ENCODE data around the gene SBSN. TPM values are rescaled to one million over a fixed set of nuclear protein-coding genes. Genes with fewer than 3 reads are reported as not detected.

SBSN gene
- total RNA-seq, 1 experiment from 2014 or later, result 0.15 TPM

GRCh38 chr19:35569281-35569781, 41.2 kb upstream of the SBSN start:
- no peak overlapping the region for H2BK15ac ChIP-seq (ENCODE audit: low read depth, low read length)
- peaks cover 2% of the 10 kb centered on the region for H4K20me1 ChIP-seq (ENCODE audit: control insufficient read depth, insufficient read depth, insufficient read length)
- no peak overlapping the region for H3K9ac ChIP-seq (ENCODE audit: extremely low read depth, insufficient read length, low read length)
- no peak overlapping the region for H3K18ac ChIP-seq (ENCODE audit: insufficient read length, low read depth, low read length)
- no peaks in the 10 kb centered on the region for H3K4me1 ChIP-seq (ENCODE audit: insufficient read depth, low read length)
- no peaks in the 10 kb centered on the region for H3K23me2 ChIP-seq (ENCODE audit: insufficient read length, low read depth, low read length, poor library complexity, severe bottlenecking)
- H2BK12ac ChIP-seq (ENCODE audit: insufficient read length, low read depth, low read length), result no peak overlapping the region
- no peak overlapping the region; a peak in 1 of 7 replicates for H3K27ac Mint-ChIP-seq
- no peaks in the 10 kb centered on the region for H3K27me3 ChIP-seq (ENCODE audit: insufficient read depth, low read length)
- H3T11ph ChIP-seq (ENCODE audit: low read length), result no peak overlapping the region
- no peak overlapping the region for H4K5ac ChIP-seq (ENCODE audit: insufficient read length, low read depth, low read length)
- H3K9me3 ChIP-seq (ENCODE audit: control insufficient read depth, low read depth, low read length), result no peaks in the 10 kb centered on the region
- no peak overlapping the region for H2BK5ac ChIP-seq (ENCODE audit: insufficient read length, low read length)
- no peak overlapping the region for H3K27ac ChIP-seq (ENCODE audit: insufficient read length, low read depth, low read length)
- H3K23ac ChIP-seq (ENCODE audit: insufficient read length, low read depth, low read length), result no peak overlapping the region
- H3K4me2 ChIP-seq (ENCODE audit: insufficient read depth, insufficient read length, low read length), result no peak overlapping the region
- H3K79me1 ChIP-seq (ENCODE audit: insufficient read depth, low read depth, low read length, poor library complexity, severe bottlenecking), result no peaks in the 10 kb centered on the region
- H3K4ac ChIP-seq (ENCODE audit: low read depth, low read length), result no peak overlapping the region
- H3K56ac ChIP-seq (ENCODE audit: insufficient read length, low read depth, low read length), result no peak overlapping the region
- H3K79me2 ChIP-seq (ENCODE audit: insufficient read depth, low read length), result no peaks in the 10 kb centered on the region
- no CpG with 5 or more reads among the region's 5 CpGs for WGBS (ENCODE audit: extremely low coverage, insufficient read length, low lambda C conversion rate)
- H3K27me3 Mint-ChIP-seq (ENCODE audit: low read depth), result peaks cover 29% of the 10 kb centered on the region
- H4K8ac ChIP-seq (replicated peaks; ENCODE audit: insufficient read length, low read depth, low read length), result no peak overlapping the region
- no peak overlapping the region for H2AK5ac ChIP-seq (ENCODE audit: insufficient read length, low read length)
- DNase-seq, result no peak
- H4K91ac ChIP-seq (ENCODE audit: insufficient read length, low read depth, low read length), result no peak overlapping the region
- no peak overlapping the region for H3K14ac ChIP-seq (ENCODE audit: insufficient read depth, low read length)
- H3K9me3 Mint-ChIP-seq, result peaks cover 0 to 4% of the 10 kb centered on the region in 2 experiments; a peak in 1 of 5 replicates
- no peak overlapping the region for H2BK120ac ChIP-seq (ENCODE audit: low read depth, low read length, poor library complexity, severe bottlenecking)
- no peak overlapping the region for H2AFZ ChIP-seq (ENCODE audit: low read length)
- no peak overlapping the region for H3K4me3 Mint-ChIP-seq
- peaks cover 6 to 7% of the 10 kb centered on the region in 2 experiments for H3K4me1 Mint-ChIP-seq
- H3K36me3 Mint-ChIP-seq (ENCODE audit: insufficient read depth in 1 of 3, low read depth in 3 of 3), result no peaks in the 10 kb centered on the region
- TF ChIP-seq, protein P1, sequence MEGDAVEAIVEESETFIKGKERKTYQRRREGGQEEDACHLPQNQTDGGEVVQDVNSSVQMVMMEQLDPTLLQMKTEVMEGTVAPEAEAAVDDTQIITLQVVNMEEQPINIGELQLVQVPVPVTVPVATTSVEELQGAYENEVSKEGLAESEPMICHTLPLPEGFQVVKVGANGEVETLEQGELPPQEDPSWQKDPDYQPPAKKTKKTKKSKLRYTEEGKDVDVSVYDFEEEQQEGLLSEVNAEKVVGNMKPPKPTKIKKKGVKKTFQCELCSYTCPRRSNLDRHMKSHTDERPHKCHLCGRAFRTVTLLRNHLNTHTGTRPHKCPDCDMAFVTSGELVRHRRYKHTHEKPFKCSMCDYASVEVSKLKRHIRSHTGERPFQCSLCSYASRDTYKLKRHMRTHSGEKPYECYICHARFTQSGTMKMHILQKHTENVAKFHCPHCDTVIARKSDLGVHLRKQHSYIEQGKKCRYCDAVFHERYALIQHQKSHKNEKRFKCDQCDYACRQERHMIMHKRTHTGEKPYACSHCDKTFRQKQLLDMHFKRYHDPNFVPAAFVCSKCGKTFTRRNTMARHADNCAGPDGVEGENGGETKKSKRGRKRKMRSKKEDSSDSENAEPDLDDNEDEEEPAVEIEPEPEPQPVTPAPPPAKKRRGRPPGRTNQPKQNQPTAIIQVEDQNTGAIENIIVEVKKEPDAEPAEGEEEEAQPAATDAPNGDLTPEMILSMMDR (conservative IDR thresholded peaks at IDR 0.05), result no peak
- H2BK20ac ChIP-seq (ENCODE audit: low read depth, low read length, poor library complexity, severe bottlenecking), result no peak overlapping the region
